IPS-NIHi7 (cell line): Measurements from ENCODE around the gene DNAH7.
"Not testable (repeated sequence)": the region's sequence is repeated elsewhere in the genome, so short reads cannot be mapped to it uniquely, and the experiment has no call there.

ENCODE experiments used
- DNase-seq: peaks from one replicate; pipeline ENCODE4 v3.0.0; 2012; ENCODE audit warnings: mixed read lengths; ENCODE audit errors: extremely low spot score

The DNAH7 gene

DNA sequence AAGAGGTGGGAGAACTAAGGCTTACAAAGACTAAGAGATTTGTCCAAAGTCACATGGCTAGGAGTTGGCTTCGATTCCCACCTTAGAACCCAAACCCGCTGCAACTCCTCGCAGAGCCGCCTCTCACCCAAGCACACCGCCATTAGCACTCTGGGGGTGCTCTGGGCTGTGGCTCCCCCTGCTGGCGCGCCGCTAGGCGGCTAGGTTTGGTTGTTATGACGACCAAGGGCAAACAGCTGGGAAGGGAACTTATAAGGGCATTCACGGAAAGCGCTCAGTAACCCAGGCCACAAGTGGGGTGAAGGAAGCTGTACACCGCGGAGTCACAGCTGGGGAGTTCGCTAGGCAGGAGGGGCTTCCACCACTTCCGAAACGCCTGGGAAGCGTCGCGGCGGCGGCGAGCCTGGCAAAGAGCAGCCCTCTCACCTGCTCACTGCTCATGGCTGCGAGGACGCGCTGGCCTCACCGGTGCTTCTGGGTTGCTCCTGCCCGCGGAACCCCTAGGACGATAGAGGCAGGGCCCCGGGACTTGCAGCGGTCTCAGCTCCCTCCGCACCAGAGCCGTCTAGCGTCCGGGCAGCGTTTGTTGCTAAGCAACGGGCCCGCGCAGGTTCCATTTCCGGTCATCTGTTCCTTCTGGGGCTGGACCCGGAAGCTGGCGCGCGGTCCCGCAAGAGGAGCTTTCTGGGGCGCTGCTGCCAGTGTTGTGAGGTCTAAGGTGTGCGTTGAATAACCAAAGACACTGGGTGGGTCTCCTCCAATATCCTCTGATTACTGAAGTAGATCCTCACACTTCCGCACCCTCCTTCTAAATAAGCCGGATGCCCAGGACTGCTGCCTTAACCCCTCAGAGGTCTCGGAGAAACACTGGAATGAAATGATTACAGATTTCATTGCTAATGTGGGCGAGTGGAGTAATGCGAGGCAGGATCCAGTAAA is at the start of gene DNAH7:
Gene DNAH7 (minus strand): TSS at position 567 of the 939 bp plus-strand sequence. CDS start 126 bp downstream, at position 441.
- DNase-seq = peak; percentile 91

DNA sequence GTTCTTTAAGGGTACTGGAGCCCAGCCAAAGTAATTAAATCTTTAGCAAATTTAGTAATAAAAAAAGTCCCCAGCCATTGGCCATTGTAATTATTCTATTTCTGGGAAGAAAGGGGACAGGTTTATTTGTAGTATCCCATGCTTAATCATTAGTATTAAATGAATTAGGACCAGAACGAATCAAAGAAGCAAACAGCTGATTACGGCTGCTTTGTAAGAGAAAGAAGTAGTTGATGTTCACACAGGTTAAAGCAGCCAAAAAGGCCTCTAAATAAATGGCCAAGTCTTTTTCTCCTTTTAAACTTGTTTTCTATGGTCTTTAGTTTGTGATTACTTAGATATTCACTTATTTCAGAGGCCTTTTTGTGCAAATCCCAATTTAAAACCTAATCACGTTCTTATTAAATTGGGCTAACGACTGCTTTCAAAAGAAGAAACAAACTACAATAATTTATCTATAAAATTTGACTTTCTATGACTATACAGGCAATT is 48.6 kb upstream of the DNAH7 start:
- DNase-seq = no peak

DNA sequence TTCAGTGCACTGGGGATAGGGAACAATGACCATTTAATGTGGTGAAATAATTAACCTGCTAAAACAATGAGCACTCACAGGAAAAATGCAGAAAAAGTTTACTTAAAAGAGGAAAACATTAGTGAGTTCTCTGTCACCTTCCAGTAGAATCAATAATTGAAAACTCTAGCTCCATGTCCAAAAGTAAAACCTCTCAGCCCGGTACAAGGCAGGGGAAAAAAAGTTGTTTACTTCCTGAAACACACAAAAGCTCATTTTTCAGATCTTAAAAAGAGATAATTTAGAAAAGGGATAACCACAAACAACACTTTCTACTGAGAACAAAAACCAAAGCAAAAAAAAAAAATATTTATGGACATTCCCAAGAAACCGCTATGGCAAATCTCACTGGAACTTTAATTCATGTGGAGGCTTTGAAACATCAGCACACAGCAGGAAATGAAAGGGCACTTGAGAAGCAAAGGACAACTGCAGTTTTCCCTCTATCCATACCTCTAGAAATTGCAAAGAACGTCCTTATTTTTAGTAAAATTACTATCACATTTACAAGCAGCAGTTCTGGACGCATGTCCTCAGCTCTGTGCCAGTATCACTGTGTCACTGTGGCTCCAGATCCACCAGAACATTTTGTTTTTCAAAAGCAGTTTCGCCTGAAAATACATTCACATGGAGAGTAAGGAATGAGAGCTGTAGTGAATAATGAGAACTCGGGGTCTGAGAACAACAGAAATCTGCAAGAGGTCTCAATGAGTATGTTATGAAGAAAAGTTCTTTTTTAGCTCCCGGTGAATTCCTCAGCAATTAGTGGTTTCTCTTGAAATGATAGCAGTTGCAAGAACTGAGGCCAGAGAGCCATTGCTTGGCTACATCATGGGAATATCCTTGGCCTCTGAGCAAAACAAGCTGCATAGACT is 44.7 kb upstream of the DNAH7 start:
- no peak for DNase-seq

DNA sequence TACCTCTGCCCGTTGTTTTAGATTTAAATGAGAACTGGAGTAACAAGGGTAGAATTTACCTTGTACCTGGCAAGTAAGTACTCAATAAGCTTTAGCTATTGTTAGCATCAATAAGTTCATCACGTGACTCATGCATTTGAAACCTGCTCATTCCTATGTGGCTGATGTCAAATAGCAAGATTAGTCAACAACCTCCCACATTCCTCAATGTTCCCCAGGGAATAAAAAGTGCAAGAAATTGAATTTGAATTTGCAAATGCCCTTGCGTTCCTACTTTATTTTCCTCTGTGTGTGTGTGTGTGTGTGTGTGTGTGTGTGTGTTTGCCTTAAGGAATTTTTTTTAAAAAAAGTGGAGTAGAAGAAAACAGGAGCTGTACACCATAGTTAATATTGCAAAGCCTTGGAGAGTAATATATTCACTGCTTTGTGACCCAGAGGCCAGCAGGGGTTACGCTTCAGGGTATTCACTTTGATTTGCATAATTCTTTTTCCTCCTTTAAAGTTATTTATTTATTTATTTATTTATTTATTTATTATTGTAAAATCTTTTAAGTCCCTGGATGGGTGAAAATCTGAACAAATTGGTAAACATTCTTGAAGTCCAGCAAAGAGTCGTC is 43.9 kb upstream of the DNAH7 start:
- no peak for DNase-seq

DNA sequence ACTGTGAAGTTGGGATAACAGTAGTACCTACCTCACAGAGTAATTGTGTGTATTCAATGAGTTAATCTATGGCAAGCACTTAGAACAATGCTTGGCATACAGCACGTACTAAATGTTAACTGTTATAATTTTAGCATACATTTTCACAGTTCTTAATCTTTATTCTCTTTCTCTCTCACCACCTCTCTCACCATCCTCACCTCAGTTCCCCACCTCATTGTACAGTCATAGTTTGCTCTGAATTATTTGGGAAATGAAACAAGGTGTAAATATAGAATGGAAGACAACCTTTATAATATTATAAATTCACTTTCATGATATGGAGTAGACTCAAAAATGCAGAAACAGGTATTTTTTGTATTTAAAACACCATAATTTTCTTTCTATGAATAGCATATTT is 40.0 kb upstream of the DNAH7 start:
- DNase-seq = no peak

DNA sequence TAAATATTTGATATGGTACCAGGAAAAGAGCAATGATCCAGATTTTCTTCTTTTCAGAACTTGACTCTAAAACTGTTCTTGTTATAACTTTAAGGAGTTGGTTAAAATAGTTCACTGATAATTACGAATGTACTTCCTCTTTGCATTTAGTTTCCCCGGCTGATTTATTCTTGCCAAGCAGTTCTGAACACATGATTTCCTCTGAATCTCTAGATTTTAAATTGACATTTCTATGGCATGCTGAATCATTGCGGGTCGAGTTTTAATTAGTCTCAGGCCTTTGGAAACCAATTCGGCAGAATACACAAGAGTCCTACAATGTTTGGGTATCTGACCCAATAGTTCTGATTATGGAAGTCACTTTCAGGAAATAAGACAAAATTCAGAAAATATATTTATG is 37.3 kb upstream of the DNAH7 start:
- DNase-seq = no peak

DNA sequence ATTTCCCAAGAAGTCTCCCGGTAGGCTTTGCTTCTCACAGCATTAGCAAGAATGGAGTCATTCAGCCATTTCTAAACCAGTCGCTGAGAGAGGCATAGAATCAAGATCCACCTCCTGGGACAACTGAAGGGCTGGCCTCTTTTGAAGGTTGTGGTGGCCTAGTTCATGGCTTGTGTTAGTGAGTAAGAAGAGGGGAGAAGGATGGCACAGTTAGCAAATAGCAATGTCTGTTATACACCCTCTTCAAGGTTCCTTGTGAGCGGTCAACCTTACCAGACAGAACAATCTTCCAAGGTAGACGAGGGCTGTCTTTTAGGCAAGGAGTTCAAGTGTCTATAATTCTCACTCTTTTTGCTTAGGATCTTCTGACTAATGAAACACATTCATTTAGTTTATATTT is 35.4 kb upstream of the DNAH7 start:
- no peak for DNase-seq

DNA sequence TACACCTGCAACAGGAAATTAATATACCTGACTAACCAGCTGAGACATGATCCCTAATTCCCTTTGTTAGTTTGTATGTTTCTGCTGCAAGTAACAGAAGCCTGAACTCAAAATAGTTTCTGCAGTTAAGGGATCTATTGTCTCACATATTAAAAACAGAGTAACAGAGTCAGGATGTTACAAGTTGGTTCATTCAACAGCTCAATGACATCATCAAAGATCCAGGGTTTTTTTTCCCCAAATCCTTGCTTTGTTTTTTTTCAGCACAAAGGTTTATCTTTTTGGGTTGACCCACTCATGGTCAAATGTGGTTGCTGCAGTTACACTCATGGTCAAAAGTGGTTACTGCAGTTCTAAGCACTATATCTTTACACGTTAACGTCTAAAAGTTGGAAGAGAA is 35.0 kb upstream of the DNAH7 start:
- no peak for DNase-seq

DNA sequence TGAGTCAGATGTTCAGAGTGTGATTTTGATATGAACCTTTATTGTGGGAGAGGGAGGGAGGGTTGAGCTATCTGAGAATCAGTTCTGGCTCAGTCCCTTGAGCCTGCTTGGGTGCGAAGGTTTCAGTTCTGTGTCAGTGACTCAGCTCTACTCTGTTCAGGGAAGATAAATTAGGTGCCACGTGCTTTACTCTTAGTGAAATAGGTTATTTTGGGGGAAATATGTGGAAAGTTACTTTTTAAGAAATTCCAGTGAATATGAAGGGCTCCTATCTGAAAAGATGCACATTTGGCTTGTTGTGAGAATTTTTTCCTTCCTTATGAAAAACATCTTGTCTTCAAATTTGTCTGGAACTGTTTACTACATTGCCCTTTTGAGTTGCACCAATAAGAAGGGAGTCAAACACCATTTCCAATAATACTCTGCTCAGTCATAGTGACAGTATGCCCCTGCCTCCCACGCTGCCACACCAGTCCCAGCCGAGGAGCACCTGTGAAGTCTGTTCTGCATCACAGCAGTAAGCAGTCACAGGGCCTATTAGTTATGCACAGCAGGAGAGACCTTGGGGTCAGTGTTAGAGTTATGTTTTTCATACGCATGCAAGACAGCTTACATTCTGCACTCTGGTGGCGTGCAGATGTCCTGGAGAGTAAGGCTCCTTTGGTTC is 32.8 kb upstream of the DNAH7 start:
- no peak for DNase-seq

DNA sequence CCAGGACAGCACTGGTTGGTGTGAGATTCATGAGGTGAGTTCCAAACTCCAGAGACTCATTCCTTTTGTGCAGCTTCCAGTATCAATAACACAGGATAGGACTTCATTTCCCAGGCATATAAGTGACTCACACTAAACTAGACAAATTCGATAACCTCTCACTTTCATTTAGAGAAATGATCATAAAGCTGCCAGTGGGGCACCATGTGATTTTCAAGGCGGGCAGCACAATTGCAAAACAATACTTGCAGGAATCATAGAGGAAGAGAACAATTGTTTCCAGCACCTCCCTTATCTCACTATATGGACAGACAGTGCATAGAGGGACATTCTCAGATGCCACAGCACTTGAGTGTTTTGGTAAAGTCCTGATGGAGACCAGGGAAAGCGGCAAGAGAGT is 31.3 kb upstream of the DNAH7 start:
- no peak for DNase-seq

DNA sequence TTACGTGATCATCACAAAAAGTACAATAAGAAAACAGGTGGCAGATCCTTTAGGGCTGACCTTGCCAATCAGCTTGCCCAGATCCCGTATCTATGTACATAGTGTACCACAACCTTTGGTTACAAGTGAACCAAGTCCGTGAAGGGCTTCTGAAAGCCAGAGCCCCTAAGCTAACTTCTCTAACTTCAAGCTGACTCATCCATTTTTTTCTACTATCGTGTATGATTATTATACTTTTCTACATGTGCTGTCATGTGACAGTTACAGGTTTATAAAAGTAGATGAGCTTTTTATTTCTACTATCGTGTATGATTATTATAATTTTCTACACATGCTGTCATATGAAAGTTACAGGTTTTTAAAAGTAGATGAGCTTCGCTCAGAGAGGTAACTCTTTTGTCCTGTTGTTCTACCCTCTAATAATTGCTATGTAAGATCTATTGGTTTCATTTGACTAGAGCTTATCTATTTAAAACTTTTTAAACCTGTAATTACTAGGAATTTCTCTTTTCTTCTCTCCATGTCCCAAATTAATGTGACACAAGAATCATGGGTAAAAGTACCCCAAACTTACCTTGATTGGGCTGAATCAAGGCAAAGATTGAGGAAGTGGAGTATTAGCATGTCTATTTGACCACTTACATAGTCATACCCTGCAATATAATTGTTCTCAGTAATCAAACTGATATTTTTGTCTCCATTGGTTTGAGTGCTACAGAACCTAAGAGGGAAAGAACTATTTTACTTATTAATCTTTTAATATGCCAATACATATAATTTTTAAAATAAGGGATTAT is 29.4 kb upstream of the DNAH7 start:
- DNase-seq = no peak

DNA sequence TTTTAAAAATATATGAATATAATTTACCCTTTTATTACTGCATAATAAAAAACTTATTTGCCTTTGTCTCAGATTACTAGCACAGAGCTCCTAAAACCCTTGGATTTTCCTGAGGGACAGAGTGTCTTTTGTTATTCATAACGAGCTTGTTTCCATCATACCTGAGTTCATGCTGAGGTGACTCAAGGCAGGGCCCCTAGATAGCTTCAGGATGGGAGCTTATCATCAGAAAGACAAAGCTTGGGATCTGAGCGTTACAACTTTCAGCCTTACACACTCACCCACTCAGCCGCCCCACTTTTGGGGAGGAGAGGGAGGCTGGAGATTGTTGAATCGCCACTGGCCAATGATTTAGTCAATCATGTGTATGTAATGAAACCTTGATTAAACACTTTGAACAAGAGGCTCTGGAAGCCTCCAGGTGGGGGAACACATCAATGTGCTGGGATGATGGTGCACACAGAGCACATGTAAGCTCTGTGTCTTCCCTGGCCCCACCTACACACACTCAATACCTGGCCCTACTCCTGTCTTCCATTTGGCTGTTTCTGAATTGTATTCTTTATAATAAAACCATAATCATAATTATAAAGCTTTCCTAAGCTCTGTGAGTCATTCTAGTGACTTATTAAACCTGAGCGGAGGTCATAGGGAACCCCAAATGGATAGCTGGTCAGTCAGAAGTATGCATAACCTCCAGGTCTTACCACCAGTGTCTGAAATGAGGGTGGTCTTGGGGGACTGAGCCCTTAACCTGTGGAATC is 28.5 kb upstream of the DNAH7 start:
- peak; percentile 42 for DNase-seq

DNA sequence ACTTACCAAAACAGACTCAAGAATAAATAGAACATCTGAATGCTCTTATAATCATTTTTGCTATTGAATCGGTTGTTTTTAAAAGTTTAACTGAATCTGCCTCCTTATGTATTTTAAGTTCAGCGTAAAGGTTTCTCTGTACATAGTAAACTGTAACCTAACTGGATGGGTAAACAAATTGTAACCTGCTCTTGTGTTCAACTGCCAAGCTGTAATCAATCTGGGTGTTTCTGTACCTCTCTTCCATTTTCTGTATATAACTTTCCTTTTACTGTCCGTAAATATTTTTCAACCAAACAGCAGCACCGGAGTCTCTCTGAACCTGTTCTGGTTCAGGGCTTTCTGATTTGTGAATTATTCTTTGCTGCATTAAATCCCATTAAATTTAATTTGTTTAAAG is 27.6 kb upstream of the DNAH7 start:
- no peak for DNase-seq

DNA sequence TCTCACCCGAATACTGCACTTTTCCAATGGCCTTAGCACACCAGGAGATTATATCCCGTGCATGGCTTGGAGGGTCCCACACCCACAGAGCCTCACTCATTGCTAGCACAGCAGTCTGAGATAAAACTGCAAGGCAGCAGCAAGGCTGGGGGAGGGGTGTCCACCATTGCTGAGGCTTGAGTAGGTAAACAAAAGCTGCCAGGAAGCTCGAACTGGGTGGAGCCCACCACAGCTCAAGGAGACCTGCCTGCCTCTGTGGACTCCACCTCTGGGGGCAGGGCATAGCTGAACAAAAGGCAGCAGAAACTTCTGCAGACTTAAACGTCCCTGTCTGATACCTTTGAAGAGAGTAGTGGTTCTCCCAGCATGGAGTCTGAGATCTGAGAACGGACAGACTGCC is 20.8 kb upstream of the DNAH7 start:
- DNase-seq = not testable (repeated sequence)

DNA sequence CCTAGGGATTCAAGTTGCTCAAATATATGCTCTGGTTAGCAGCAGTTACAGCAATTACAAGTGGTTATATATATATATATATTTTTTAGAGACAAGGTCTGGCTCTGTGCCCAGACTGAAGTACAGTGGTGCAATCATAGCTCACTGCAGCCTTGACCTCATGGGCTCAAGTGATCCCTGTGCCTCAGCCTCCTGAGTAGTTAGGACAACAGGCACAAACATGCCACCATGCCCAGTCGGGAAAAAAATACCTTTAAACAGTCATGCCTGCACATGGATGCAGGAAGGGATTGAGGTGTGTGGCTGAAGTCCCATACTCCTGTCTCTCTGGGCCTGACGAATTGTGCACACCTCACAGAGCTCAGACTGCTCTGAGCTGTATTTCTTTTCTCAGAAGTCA is 19.6 kb upstream of the DNAH7 start:
- DNase-seq = no peak

DNA sequence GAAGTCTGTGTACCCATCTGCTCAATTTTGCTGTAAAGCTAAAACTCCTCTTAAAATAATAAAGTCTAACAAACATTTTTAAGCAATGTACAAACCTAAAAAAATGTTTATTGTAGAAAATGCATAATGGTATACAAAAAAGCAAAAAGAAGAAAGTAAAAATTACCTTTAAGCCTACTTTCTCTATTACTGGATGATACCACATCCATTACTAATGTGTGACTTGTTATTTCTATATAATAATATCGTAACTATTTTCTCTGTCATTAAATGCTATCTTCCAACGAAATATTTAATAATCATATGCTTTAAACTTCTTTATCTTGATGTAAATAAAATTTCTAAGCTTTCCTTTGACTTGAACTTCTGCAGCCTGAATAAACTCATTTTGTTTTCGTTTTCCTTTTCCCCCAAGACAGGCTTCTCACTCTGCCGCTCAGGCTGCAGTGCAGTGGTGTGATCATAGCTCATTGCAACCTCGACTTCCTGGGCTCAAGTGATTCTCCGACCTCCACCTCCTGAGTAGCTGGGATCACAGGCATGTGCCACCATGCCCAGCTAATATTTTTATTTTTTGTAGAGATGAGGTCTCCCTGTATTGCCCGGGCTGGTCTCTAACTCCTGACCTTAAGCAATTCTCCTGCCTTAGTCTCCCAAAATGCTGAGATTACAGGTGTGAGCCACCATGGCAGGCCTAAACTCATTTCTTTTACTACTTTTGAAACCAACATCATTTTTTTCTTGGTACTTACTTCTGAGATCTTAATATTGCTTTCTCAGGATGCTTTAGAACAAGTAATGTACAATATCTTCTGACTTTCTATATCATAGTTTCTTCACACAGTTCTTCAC is 18.1 kb upstream of the DNAH7 start:
- no peak for DNase-seq

DNA sequence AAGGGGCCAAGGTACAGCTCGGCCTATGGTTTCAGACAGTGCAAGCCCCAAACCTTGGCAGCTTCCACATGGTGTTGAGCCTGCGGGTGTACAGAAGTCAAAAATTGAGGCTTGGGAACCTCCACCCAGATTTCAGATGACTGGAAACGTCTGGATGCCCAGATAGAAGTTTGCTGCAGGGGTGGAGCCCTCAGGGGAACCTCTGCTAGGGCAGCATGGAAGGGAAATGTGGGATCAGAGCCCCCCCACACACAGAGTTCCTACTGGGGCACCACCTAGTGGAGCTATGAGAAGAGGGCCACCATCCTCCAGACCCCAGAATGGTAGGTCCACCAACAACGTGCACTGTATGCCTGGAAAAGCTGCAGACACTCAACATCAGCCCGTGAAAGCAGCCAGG is 15.0 kb upstream of the DNAH7 start:
- no peak for DNase-seq

DNA sequence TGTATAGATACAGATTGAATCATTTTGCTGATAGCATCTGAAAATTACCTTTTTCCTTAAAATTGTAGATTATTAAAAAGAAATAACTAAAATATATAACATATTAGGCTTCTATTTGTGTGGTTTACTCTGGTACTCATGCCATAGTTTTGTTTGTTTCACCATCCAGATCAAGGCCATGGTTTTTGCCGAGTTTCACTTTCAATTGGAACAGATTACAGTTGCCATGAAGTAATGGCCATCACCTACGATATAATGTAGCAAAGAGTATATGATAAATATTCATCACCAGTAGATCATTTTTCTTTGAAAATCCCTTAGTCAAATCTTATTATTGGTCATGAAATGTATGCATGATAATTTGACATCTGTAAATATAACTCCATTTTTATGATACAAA is 11.9 kb upstream of the DNAH7 start:
- DNase-seq = no peak

DNA sequence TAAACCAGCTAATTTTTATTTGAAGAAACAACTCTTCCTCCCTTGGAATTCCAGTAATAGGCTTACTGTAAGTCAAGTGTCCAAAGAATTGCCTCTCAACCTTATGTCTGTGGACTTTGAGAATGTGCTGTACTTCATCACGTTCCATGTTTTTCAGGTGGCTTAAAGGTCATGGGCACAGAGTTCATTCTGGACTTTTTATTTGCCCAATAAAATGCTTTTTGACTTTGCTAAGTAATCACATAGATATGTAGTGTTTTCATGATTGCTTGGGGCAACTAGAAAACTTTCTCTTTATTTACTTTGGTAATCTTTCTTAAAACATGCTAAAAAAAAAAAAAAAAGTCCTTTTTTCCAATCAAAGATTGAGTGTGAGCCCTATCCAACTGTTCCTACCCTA is 10.4 kb upstream of the DNAH7 start:
- no peak for DNase-seq
